Measurements from ENCODE around the gene NRL.

The NRL gene

DNA sequence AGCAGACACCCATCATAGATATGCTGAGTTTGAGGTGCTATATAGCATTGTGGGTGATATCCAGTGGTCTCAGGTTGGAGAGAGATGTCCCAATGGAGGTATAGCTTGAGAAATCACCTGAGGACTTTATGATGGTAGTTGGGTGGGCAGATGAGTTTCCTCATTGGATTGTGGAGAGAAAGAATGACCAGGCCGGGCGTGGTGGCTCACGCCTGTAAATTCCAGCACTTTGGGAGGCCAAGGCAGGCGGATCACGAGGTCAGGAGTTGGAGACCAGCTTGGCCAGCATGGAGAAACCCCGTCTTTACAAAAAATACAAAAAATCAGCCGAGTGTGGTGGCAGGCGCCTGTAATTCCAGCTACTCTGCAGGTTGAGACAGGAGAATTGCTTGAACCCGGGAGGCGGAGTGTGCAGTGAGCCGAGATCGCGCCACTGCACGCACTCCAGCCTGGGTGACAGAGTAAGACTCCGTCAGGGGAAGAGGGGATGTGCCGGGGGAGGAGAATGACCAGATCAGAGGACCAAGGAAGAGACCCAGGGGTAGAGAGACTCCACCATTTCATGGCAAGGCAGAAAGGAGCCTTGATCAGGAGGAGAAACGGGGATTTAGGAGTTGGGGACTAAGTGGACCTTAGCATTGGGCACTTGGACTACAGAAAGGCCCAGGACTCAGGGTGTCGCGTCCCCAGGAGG lies 21.4 kb downstream of the NRL start:
- CTCF ChIA-PET: interaction anchor here (1.3 to 6.1 kb wide), 3 partner anchors 15 to 36 kb away, joined by 4 to 51 read pairs (median 4); no protein-coding TSS in a partner anchor
- no peak for DNase-seq (ENCODE audit: low spot score)
- peak overlapping the region; percentile 88 for H3K27ac ChIP-seq
- POLR2A ChIA-PET (ENCODE audit: low non-redundant PET): interaction anchor here (0.6 to 1.4 kb wide), 5 partner anchors 15 to 80 kb away, joined by 3 to 5 read pairs (median 4); partner anchors contain the start of genes DCAF11 and EMC9
- TF ChIP-seq, protein P1, sequence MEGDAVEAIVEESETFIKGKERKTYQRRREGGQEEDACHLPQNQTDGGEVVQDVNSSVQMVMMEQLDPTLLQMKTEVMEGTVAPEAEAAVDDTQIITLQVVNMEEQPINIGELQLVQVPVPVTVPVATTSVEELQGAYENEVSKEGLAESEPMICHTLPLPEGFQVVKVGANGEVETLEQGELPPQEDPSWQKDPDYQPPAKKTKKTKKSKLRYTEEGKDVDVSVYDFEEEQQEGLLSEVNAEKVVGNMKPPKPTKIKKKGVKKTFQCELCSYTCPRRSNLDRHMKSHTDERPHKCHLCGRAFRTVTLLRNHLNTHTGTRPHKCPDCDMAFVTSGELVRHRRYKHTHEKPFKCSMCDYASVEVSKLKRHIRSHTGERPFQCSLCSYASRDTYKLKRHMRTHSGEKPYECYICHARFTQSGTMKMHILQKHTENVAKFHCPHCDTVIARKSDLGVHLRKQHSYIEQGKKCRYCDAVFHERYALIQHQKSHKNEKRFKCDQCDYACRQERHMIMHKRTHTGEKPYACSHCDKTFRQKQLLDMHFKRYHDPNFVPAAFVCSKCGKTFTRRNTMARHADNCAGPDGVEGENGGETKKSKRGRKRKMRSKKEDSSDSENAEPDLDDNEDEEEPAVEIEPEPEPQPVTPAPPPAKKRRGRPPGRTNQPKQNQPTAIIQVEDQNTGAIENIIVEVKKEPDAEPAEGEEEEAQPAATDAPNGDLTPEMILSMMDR (conservative IDR thresholded peaks at IDR 0.05; ENCODE audit: low read depth): no peak

DNA sequence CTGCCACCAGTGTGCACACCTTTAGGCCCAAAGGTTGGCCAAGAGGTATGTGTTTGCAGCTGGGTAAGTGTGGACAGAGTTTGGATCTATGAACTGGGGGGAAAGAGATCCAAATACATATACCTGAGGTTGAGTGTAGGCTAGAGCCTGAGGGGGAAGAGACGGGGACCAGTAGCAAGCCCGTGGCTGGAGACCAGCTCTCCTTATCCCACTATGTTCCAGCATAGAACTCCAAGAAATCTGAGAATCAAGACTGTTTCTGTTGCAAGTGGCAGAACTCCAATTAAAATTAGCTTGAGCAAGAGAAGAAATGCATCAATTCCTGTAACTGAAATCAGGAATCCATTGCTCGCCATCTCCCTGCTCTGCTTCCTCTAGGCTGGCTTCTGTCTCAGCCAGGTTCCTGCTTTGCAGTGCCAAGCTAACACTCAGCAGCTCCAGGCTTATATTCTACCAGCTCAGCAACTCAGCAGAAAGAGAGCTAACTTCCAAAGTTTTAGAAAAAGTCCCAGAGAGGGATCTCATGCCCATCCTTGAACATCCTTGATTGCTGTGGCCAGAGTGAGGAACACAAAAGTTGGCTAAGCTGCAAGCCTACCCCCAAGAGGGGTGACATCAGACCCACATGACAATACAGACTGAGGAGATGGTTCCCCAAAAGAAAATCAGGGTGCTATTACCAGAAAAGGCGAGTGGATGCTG lies 22.1 kb downstream of the NRL start:
- TF ChIP-seq, protein P1 (conservative IDR thresholded peaks at IDR 0.05; ENCODE audit: low read depth): no peak
- POLR2A ChIA-PET (ENCODE audit: low non-redundant PET): interaction anchor here (0.6 kb wide), 1 partner anchor 49 kb away, joined by 4 read pairs; the partner anchor contains the start of gene EMC9
- DNase-seq (ENCODE audit: low spot score): no peak
- H3K27ac ChIP-seq: peak overlapping the region; percentile 88
- CTCF ChIA-PET: interaction anchor here (1.3 to 6.1 kb wide), 3 partner anchors 16 to 35 kb away, joined by 4 to 51 read pairs (median 4); no protein-coding TSS in a partner anchor

GRCh38 chr14:24092110-24092504 lies 22.6 kb downstream of the NRL start:
- no peak for DNase-seq (ENCODE audit: low spot score)
- ChIA-PET CTCF (interaction anchor here (0.7 to 6.1 kb wide), 2 partner anchors 34 to 337 kb away, joined by 5 to 51 read pairs; no protein-coding TSS in a partner anchor), POLR2A (ENCODE audit: low non-redundant PET) (interaction anchor here (0.7 kb wide), 1 partner anchor 182 kb away, joined by 4 read pairs; no protein-coding TSS in a partner anchor)
- TF ChIP-seq, protein P1 (conservative IDR thresholded peaks at IDR 0.05; ENCODE audit: low read depth): no peak
- H3K27ac ChIP-seq: peak overlapping the region; percentile 88; the same call in 1 of the 2 replicates

GRCh38 chr14:24089890-24090289 lies 24.9 kb downstream of the NRL start:
- ChIA-PET CTCF (interaction anchor here (0.6 to 6.1 kb wide), 11 partner anchors 10 to 838 kb away, joined by 3 to 51 read pairs (median 3); no protein-coding TSS in a partner anchor), POLR2A (ENCODE audit: low non-redundant PET) (no interaction called here)
- DNase-seq (ENCODE audit: low spot score): no peak
- H3K27ac ChIP-seq: no peak overlapping the region
- TF ChIP-seq, protein P1 (conservative IDR thresholded peaks at IDR 0.05; ENCODE audit: low read depth): no peak

DNA sequence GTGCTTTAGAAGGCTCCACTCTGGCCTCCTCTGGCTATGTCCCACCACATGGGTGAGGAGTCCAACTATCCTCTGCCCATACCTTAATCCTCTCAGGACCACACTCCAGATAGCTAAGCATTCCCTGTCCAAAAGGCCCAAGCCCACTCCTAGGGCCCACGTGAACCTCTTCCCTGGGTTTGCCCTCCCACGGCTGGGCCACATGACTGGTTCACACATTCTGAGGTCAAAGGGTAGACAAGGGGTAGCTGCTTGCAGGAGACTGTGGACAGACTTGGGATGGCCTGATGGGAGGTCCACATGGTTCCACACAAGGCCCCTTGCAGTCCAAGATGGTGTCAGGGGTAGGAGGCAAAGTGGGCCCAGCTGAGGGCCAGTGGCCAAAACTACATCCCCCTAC lies 26.7 kb downstream of the NRL start:
- POLR2A ChIA-PET (ENCODE audit: low non-redundant PET): no interaction called here
- CTCF ChIA-PET: interaction anchor here (0.8 kb wide), 1 partner anchor 20 kb away, joined by 3 read pairs; no protein-coding TSS in a partner anchor
- DNase-seq (ENCODE audit: low spot score): no peak
- TF ChIP-seq, protein P1 (conservative IDR thresholded peaks at IDR 0.05; ENCODE audit: low read depth): no peak
- H3K27ac ChIP-seq: no peak overlapping the region

DNA sequence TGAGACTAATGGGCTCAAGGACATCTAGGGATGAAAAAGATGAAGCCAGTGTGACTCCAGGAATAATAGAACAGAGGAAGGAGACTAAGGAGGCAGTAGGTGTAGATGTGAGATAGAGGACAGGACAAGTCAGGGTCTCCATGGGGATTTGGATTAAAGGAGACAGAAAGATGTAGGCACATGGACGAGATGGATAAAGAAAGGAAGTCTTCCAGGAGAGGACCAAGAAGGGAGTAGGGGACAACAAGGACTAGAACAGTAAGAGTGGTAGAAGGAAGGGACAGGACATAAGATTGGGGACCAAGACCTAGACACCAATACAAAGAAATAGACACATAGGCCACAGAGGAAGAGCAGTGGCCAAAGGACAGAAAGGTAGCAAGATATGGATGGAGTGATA lies 27.7 kb downstream of the NRL start:
- DNase-seq (ENCODE audit: low spot score): no peak
- POLR2A ChIA-PET (ENCODE audit: low non-redundant PET): no interaction called here
- CTCF ChIA-PET: no interaction called here
- no peak overlapping the region for H3K27ac ChIP-seq
- TF ChIP-seq, protein P1 (conservative IDR thresholded peaks at IDR 0.05; ENCODE audit: low read depth): no peak
